ENCODE data around the gene CCDC7. TPM values are rescaled to one million over a fixed set of nuclear protein-coding genes. Genes with fewer than 3 reads are reported as not detected.

CCDC7 gene
- total RNA-seq, 1 donor from 2014 or later: 3.6 TPM

Other genes starting within 250 kb of the CCDC7 start
- 18.4 and 19.8 TPM in 2 replicates for gene EPC1, start 99.0 kb upstream of the CCDC7 start, total RNA-seq